GM19455 (cell line): ENCODE results near the gene MED28.

Source experiments
- ATAC-seq: cut with Tn5 transposase; IDR thresholded peaks from one replicate; pipeline ENCODE4 v1.9.1; 2021; ENCODE audit not compliant: unreplicated experiment

The MED28 gene

GRCh38 chr4:17665346-17665745 lies 50.9 kb downstream of the MED28 start:
- ATAC-seq: peak; percentile 19

DNA sequence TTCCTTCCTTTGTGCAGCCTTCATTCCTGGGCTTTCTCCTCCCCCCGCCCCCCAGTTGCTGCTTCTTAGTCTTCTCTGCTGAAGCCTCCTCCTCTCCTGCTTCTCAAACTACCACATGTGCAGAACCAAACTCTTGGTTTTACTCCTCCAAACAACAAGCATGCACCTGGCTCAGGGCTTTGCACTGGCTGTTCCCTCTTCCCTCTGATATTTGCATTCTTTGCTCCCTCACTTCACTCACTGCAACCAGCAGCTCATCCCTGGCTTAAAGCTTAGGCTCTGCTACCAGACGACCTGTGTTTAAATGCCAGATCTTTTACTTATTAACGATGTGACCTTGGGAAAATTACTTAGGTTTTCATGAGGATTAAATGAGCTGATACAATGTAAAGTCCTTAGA lies 51.4 kb downstream of the MED28 start:
- ATAC-seq: no peak

GRCh38 chr4:17667253-17667652 lies 52.8 kb downstream of the MED28 start:
- ATAC-seq: no peak

- ATAC-seq: no peak
These were observed 53.3 kb downstream of the MED28 start for GRCh38 chr4:17667653-17668201.

- ATAC-seq: no peak
These were observed 56.0 kb downstream of the MED28 start for GRCh38 chr4:17670423-17670822.

- no peak for ATAC-seq
These were observed 66.3 kb downstream of the MED28 start for GRCh38 chr4:17680559-17681280.

- ATAC-seq: no peak
These were observed 67.1 kb downstream of the MED28 start for GRCh38 chr4:17681281-17682221.

- ATAC-seq: no peak
These were observed 67.8 kb downstream of the MED28 start for GRCh38 chr4:17682222-17682566.
